GM10847 (cell line): Measurements from ENCODE around the gene PRPS1L1.

Experiments
- POLR2A ChIP-seq: IDR thresholded peaks from 2 replicates; pipeline ENCODE4 v1.6.1; 2011; ENCODE audit not compliant: insufficient read length; ENCODE audit errors: extremely low read depth

Gene PRPS1L1

GRCh38 chr7:17989546-17989945, 38.1 kb downstream of the PRPS1L1 start:
- no peak for TF ChIP-seq POLR2A

- TF ChIP-seq POLR2A, result no peak
These were observed 38.8 kb downstream of the PRPS1L1 start for GRCh38 chr7:17988858-17989257.

- no peak for TF ChIP-seq POLR2A
These were observed 39.5 kb downstream of the PRPS1L1 start for GRCh38 chr7:17988141-17988540.

- TF ChIP-seq POLR2A, result no peak
These were observed 40.8 kb downstream of the PRPS1L1 start for GRCh38 chr7:17986851-17987250.

GRCh38 chr7:17985473-17986239, 42.0 kb downstream of the PRPS1L1 start:
- TF ChIP-seq POLR2A, result no peak

- TF ChIP-seq POLR2A, result no peak
These were observed 43.4 kb downstream of the PRPS1L1 start for GRCh38 chr7:17984288-17984687.

- TF ChIP-seq POLR2A, result no peak
These were observed 44.2 kb downstream of the PRPS1L1 start for GRCh38 chr7:17983221-17984062.

GRCh38 chr7:17976952-17977351, 50.7 kb downstream of the PRPS1L1 start:
- no peak for TF ChIP-seq POLR2A
